ENCODE data around the gene SLC12A1. TPM values are rescaled to one million over a fixed set of nuclear protein-coding genes. Genes with fewer than 3 reads are reported as not detected.

Gene SLC12A1
- total RNA-seq, result not detected

GRCh38 chr15:48205981-48206380 is at the start of gene SLC12A1:
TSS of gene SLC12A1 (plus strand) at chr15:48206302. CDS start at chr15:48207720, 1,418 bp downstream.
- intact Hi-C loops (cut with DNase I; ENCODE audit: low total_unique reads), result no loop called here
- H3K27ac ChIP-seq, result no peak within 1 kb of the TSS
- H3K27me3 ChIP-seq, result no peaks in the 10 kb centered on the region
- ATAC-seq (no peak), DNase-seq (no peak)
- in situ Hi-C loops (cut with MboI; ENCODE audit: low sequenced_read_pairs in 4 of 4), result no loop called here
- no peaks in the 10 kb centered on the region for H3K4me1 ChIP-seq
- TF ChIP-seq, protein P1, sequence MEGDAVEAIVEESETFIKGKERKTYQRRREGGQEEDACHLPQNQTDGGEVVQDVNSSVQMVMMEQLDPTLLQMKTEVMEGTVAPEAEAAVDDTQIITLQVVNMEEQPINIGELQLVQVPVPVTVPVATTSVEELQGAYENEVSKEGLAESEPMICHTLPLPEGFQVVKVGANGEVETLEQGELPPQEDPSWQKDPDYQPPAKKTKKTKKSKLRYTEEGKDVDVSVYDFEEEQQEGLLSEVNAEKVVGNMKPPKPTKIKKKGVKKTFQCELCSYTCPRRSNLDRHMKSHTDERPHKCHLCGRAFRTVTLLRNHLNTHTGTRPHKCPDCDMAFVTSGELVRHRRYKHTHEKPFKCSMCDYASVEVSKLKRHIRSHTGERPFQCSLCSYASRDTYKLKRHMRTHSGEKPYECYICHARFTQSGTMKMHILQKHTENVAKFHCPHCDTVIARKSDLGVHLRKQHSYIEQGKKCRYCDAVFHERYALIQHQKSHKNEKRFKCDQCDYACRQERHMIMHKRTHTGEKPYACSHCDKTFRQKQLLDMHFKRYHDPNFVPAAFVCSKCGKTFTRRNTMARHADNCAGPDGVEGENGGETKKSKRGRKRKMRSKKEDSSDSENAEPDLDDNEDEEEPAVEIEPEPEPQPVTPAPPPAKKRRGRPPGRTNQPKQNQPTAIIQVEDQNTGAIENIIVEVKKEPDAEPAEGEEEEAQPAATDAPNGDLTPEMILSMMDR (IDR thresholded peaks at IDR 0.05 in 4 of 5, conservative IDR thresholded peaks at IDR 0.05 in 1 of 5), result no peak
- no peak for TF ChIP-seq POLR2A (IDR thresholded peaks at IDR 0.05)
- H3K36me3 ChIP-seq, result no peaks in the 10 kb centered on the region
- H3K9me3 ChIP-seq, result no peaks in the 10 kb centered on the region
- H3K4me3 ChIP-seq, result no peak within 1 kb of the TSS

GRCh38 chr15:48168616-48169015 is 37.5 kb upstream of the SLC12A1 start:
- intact Hi-C loops (cut with DNase I; ENCODE audit: low total_unique reads), result no loop called here
- Histone ChIP-seq H3K9me3 (no peaks in the 10 kb centered on the region), H3K36me3 (no peaks in the 10 kb centered on the region), H3K27ac (no peak overlapping the region), H3K27me3 (no peaks in the 10 kb centered on the region), H3K4me1 (no peaks in the 10 kb centered on the region), H3K4me3 (no peak overlapping the region)
- TF ChIP-seq, protein P1 (IDR thresholded peaks at IDR 0.05 in 4 of 5, conservative IDR thresholded peaks at IDR 0.05 in 1 of 5), result no peak
- TF ChIP-seq POLR2A (IDR thresholded peaks at IDR 0.05), result no peak
- in situ Hi-C loops (cut with MboI; ENCODE audit: low sequenced_read_pairs in 4 of 4), result no loop called here
- no peak for DNase-seq
- no peak for ATAC-seq

- no peak overlapping the region for H3K4me3 ChIP-seq
- in situ Hi-C loops (cut with MboI; ENCODE audit: low sequenced_read_pairs in 4 of 4), result no loop called here
- H3K9me3 ChIP-seq, result no peaks in the 10 kb centered on the region
- no peak overlapping the region for H3K27ac ChIP-seq
- H3K36me3 ChIP-seq, result no peaks in the 10 kb centered on the region
- intact Hi-C loops (cut with DNase I; ENCODE audit: low total_unique reads), result no loop called here
- ATAC-seq, result no peak
- no peaks in the 10 kb centered on the region for H3K4me1 ChIP-seq
- no peaks in the 10 kb centered on the region for H3K27me3 ChIP-seq
- DNase-seq, result no peak
- TF ChIP-seq, protein P1 (IDR thresholded peaks at IDR 0.05 in 4 of 5, conservative IDR thresholded peaks at IDR 0.05 in 1 of 5), result no peak
- TF ChIP-seq POLR2A (IDR thresholded peaks at IDR 0.05), result no peak
Measured at GRCh38 chr15:48170981-48171380, 35.1 kb upstream of the SLC12A1 start.

DNA sequence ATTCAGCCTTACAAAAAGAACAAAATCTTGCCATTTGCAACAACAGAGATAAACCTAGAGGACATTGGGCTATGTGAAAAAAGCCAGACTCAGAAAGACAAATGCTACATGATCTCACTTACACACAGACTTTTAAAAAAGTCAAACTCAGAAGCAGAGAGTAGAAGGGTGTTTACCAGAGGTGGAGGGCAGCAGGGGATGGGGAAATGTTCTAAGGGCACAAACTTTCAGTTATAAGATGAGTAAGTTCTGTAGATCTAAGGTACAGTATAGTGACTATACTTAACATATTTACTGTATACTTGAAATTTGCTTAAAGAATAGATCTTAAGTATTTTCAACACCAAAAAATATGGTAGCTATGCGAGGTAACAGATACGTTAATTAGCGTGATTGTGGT is 31.0 kb upstream of the SLC12A1 start:
- ATAC-seq, result no peak
- Histone ChIP-seq H3K4me1 (peaks cover 0 to 6% of the 10 kb centered on the region in 2 donors), H3K4me3 (no peak overlapping the region), H3K27ac (no peak overlapping the region), H3K27me3 (peaks cover 8 to 25% (median 18%) of the 10 kb centered on the region in 3 donors), H3K36me3 (no peaks in the 10 kb centered on the region), H3K9me3 (no peaks in the 10 kb centered on the region)
- no peak for TF ChIP-seq POLR2A (IDR thresholded peaks at IDR 0.05)
- TF ChIP-seq, protein P1 (IDR thresholded peaks at IDR 0.05 in 4 of 5, conservative IDR thresholded peaks at IDR 0.05 in 1 of 5), result no peak
- intact Hi-C loops (cut with DNase I; ENCODE audit: low total_unique reads) (no loop called here), in situ Hi-C loops (cut with MboI; ENCODE audit: low sequenced_read_pairs in 4 of 4) (no loop called here)
- no peak for DNase-seq

DNA sequence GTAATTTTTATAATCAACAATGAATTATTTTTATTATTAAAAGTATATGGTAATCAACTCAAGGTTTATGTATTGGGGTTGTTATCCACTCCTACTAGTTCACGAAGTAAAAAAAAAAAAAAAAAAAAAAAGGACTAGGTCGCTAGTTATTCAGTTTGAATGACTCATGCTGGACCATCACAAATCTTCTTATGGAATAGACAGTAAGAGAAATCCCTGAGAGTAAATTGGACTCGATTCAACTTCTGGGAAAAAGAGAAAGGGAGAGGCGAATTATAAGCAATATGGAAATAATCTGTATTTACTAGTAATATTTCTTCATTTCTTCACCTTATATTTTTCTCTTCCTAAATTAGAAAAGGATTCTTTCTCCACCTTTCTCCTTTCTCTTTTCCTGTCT is 30.0 kb upstream of the SLC12A1 start:
- in situ Hi-C loops (cut with MboI; ENCODE audit: low sequenced_read_pairs in 4 of 4) (no loop called here), intact Hi-C loops (cut with DNase I; ENCODE audit: low total_unique reads) (no loop called here)
- H3K9me3 ChIP-seq, result no peaks in the 10 kb centered on the region
- DNase-seq, result no peak
- no peak for ATAC-seq
- H3K27ac ChIP-seq, result no peak overlapping the region
- TF ChIP-seq, protein P1 (IDR thresholded peaks at IDR 0.05 in 4 of 5, conservative IDR thresholded peaks at IDR 0.05 in 1 of 5), result no peak
- TF ChIP-seq POLR2A (IDR thresholded peaks at IDR 0.05), result no peak
- peaks cover 8 to 25% (median 18%) of the 10 kb centered on the region in 3 donors for H3K27me3 ChIP-seq
- peaks cover 0 to 6% of the 10 kb centered on the region in 2 donors for H3K4me1 ChIP-seq
- H3K4me3 ChIP-seq, result no peak overlapping the region
- H3K36me3 ChIP-seq, result no peaks in the 10 kb centered on the region
